ENCODE measurements around the gene PPP1R1C.

The PPP1R1C gene

GRCh38 chr2:182064019-182064778 lies 78.5 kb downstream of the PPP1R1C start:
- DNase-seq = no peak

DNA sequence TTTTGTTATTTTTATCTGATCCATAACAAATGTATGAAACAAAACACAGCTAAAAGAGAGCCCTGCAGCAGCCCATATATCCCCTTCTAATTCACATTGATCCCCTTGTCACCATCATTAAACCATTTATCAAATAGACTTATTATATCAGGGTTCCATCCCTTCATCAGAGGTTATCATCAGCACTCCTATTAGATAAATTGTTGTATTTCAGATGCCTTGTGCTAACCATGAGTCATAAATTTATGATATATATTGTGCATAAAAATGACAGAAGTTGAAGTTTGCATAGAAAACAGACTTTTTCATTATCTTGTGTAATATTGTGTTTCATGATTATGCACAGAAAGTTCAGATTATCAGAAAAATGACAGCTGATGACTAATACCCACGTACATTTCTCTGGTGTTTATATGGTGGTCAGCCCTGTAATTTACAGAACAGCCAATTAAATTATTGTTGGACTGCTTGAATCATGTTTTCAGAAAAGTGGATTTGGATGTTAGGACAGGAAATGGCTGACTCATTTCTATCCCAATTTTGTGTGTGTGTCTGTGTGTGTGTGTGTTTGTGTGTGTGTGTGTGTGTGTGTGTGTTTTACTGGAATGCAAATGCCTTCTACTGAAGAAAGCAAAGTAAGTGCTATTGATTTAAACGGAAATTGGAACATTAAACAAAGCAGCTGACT lies 80.9 kb downstream of the PPP1R1C start:
- no peak for DNase-seq

GRCh38 chr2:182067393-182067792 lies 81.7 kb downstream of the PPP1R1C start:
- no peak for DNase-seq

DNA sequence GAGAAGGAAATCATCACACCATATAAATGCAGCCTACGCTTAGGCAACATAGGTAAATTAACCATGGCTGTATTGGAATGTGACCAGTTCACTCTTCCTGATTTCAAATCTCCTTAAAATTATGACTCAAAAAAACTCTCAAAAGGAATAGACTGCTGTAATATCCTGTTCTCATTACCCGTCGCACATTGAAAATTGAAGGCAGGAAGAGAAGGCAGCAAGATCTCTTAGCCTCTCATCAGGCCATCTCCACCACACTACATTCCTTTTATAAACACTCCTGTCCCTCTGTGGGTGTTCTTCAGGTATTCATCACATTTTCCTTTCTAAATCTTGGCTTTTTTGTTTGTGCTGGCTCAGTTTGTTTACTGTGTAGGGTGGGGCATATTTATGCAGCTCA lies 83.2 kb downstream of the PPP1R1C start:
- no peak for DNase-seq

GRCh38 chr2:182069416-182069815 lies 83.8 kb downstream of the PPP1R1C start:
- no peak for DNase-seq

DNA sequence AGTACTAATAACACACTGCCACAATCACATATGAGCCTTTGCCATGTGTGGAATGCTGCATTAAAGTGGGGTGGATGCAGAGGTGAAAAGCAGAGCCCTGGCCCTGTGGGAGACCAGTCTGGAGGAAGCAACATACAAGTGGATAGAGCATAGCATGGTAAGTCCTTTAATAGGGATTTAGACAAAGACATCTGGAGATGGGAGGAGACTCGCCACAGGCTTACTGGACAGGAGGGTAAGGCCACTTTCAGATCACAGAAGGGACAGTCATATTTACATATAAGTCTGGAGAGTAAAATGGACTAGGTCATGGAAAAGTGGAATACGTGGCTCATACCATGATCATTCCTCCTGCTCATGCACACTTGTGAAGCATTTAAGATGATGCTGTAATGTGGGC lies 84.3 kb downstream of the PPP1R1C start:
- no peak for DNase-seq

- DNase-seq = no peak
Measured at GRCh38 chr2:182070736-182071135, 85.1 kb downstream of the PPP1R1C start.

DNA sequence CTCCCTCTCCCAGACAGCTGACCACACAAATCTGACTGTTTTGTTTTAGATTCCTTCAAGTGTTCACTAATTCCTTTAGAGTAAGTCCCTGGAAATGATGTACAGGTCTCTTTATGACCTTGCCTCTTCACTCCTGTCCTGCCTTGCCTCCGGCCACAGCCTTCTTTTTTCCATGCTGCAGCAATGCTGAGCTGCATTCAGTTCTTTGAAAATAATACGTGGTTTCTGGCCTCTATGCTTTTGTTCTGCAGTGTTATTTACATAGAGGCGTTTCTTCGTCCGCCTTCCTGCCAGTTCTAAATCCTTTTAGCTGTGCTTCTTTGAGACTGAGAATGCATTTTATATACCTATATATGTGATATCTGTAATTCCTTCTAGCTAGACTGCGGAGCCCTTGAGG lies 87.2 kb downstream of the PPP1R1C start:
- DNase-seq = no peak

GRCh38 chr2:182073613-182074012 lies 88.0 kb downstream of the PPP1R1C start:
- DNase-seq = no peak

- no peak for DNase-seq
Measured at GRCh38 chr2:182077023-182077422, 91.4 kb downstream of the PPP1R1C start.

DNA sequence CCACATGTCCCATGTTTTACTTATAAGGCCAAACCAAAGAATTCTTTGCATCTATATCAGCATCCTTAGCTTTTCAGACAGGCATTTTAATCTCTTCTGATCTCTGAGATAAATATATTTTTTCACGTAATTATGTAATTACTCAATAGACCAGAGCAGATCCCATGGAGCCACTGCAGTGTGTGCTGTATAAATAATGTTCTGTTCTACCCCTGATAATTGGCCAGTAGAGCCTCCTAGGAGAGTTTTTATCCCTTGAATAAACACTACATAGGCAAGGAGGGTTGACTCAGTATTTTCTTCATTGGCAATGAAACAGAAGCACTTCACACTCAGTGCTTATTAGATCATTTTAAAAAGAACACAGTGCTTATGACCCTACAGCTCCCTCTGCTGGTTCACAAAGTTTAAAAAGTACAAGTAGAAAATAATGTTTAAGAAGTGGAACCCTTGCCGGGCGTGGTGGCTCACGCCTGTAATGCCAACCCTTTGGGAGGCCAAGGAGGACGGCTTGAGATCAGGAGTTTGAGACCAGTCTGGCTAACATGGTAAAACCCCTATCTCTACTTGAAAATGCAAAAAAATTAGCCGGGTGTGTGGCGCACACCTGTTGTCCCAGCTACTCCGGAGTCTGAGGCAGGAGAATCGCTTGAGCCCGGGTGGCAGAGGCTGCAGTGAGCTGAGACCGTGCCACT lies 91.9 kb downstream of the PPP1R1C start:
- DNase-seq = peak; percentile 27

- DNase-seq = no peak
Measured at GRCh38 chr2:182078988-182079602, 93.4 kb downstream of the PPP1R1C start.

GRCh38 chr2:182080493-182080892 lies 94.8 kb downstream of the PPP1R1C start:
- no peak for DNase-seq

DNA sequence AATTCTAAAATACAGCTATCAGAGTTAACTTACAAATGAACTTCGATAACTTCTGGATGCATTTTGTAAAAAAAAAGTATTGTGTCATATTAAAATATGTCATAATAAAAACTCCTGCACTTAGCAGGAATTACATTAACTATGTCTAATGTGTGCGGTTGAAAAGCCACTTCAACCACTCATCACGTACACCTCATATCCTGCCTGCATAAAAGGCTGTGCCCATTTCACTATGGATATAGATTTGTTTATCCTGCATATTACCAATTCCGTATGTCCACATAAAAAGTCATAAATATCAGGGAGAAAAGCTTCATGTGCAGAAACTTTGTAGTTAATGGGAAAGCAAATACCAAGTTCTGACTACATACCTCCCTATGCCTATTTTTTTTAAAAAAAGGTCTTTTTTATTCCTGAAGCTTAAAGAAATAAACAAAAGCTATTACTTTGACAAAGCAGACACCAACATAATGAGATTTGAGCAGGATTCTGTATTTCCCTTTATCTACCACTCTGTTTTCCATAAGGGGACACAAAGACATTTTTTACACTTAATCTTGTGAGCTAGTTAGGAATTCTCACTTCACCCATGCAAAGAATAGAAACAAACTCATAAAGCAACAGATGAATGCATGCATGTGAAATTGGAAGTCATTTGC lies 96.1 kb downstream of the PPP1R1C start:
- DNase-seq = no peak

- no peak for DNase-seq
Measured at GRCh38 chr2:182088681-182089320, 103.1 kb downstream of the PPP1R1C start.

GRCh38 chr2:182090486-182090885 lies 104.8 kb downstream of the PPP1R1C start:
- no peak for DNase-seq

- no peak for DNase-seq
Measured at GRCh38 chr2:182097571-182098164, 112.0 kb downstream of the PPP1R1C start.

DNA sequence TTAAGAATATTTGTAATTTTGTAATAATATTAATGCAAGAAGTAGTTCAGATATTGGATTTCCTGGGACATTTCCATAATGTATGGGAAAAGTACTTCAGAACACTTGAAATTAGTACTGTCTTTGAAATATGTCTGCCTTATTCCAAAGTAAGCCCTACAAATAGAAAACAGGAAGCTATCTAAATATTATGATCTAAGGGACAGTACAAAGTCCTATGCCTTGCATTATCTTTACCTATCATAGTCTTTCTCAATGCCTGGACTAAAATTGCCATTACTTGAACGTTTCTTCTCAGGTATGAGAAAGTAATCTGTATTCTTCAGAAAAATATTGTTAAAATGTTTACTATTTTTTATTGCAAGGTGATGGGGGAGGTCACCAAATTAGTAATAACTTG lies 113.0 kb downstream of the PPP1R1C start:
- no peak for DNase-seq

DNA sequence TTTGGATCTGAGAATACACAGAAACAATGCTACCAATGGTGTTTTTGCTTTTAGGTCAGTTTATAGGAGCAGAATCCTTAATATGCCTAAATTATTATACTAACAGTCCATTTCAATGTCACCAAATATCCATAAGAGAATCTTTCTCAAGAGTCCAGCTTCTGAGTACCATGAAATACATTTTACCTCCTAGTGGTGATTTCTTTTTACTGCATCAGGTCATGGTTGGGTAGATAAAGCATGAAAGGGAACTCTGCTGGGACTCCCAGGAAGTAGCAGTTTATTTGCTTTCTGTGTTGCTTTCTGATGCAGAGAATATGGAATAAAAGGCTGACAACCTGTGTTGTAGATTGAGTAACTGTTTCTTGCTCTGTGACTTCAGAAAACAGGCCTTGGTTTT lies 115.6 kb downstream of the PPP1R1C start:
- no peak for DNase-seq

DNA sequence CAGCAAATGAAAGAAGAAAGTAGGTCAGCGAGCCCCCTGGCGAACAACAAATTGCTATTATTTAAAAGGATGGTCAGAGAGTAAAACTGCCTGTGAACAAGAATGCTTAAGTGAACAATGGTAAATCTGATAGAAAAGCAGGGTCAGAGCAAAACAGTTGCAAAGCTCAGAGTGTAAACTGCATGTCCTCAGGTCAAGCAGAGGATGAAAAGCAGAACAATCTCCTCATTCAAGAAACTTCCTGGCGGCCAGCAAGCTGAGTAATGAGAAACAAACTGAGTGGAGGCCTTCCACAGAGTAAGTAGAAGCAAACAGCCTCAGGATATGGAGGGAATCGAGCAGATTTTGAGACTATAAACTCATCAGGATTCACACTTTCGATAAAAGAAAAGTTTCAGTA lies 117.9 kb downstream of the PPP1R1C start:
- DNase-seq = no peak

DNA sequence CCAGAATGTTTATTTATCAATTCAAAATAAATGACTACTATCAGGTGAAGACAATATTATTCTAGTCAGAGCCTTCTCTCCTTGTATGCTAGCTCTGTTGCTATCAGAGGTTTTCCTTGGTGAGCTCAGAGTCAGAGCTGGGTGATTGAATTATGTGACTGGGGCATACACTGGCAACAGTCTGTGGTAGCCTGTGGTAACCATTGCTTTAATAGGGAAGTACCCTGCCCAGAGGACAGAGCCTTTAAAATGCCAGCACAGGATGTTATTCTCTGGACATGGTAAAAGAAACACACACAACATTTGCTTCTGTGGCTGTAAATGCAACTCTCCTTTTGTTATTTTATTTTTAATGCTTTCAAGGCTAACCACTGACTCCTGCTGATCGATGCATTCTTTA lies 124.7 kb downstream of the PPP1R1C start:
- DNase-seq = no peak

- no peak for DNase-seq
Measured at GRCh38 chr2:182113334-182113733, 127.7 kb downstream of the PPP1R1C start.
